Lung (tissue), 12 donors: ENCODE results near the gene NPM1. TPM values are rescaled to one million over a fixed set of nuclear protein-coding genes. Genes with fewer than 3 reads are reported as not detected.

Experiments used
- ATAC-seq: fragments of 200-7000 bp; cut with Tn5 transposase; one replicate; pipeline ENCODE4 v1.9.1; 2020; ENCODE audit warnings: moderate number of reproducible peaks; ENCODE audit not compliant: insufficient read depth, low FRiP score
- DNase-seq, 3 donors: peaks; one replicate each; pipeline ENCODE4 v3.0.0-alpha.2; 2013 to 2017
- H3K27ac ChIP-seq, 2 donors: one replicate each; pipeline ENCODE4 v1.5.1; 2013; ENCODE audit warnings: mild to moderate bottlenecking in 2 of 2, moderate library complexity in 2 of 2, control low read depth in 1 of 2, inconsistent platforms in 1 of 2, low read depth in 1 of 2, low read length in 1 of 2
- H3K27me3 ChIP-seq, 3 donors: one replicate each; pipeline ENCODE4 v1.5.1; 2013; ENCODE audit warnings: low read length in 2 of 3; ENCODE audit not compliant: control insufficient read depth in 3 of 3, insufficient read depth in 3 of 3
- H3K36me3 ChIP-seq, 4 donors: one replicate each; pipeline ENCODE4 v1.5.1; 2013; ENCODE audit warnings: low read length in 4 of 4, mild to moderate bottlenecking in 1 of 4, moderate library complexity in 1 of 4; ENCODE audit not compliant: control insufficient read depth in 4 of 4, insufficient read depth in 4 of 4
- H3K4me1 ChIP-seq, 5 donors: one replicate each; pipeline ENCODE4 v1.5.1; 2013; ENCODE audit warnings: low read length in 5 of 5, mild to moderate bottlenecking in 2 of 5, moderate library complexity in 1 of 5; ENCODE audit not compliant: control insufficient read depth in 5 of 5, insufficient read depth in 5 of 5
- H3K4me3 ChIP-seq: one replicate; pipeline ENCODE4 v1.5.1; 2013; ENCODE audit warnings: mild to moderate bottlenecking, control low read depth, moderate library complexity
- H3K9ac ChIP-seq, 2 donors: one replicate each; pipeline ENCODE4 v1.5.1; 2013; ENCODE audit warnings: low read length in 2 of 2, control low read depth in 1 of 2; ENCODE audit not compliant: insufficient read depth in 1 of 2
- H3K9me3 ChIP-seq, 4 donors: one replicate each; pipeline ENCODE4 v1.5.1; 2013; ENCODE audit warnings: low read length in 3 of 4, mild to moderate bottlenecking in 1 of 4, moderate library complexity in 1 of 4; ENCODE audit not compliant: control insufficient read depth in 4 of 4, insufficient read depth in 3 of 4
- WGBS, 2 donors: extraction: QIAGEN DNeasy Blood & Tissue Kit; methylation state at CpG; one replicate each; pipeline ENCODE4 v1.1.7; 2013; 5-methylcytosine and 5-hydroxymethylcytosine counted together
- polyA plus RNA-seq, 2 donors: library from polyadenylated mRNA; stranded (reverse); fragments of 200-250 nt; gene quantifications; one replicate each; pipeline ENCODE4 v1.2.1, GENCODE V29; 2013
- total RNA-seq, 2 donors: library from RNA; depleted of rRNA in 1 of 2; stranded (reverse); fragments of >200 nt in 1 of 2; gene quantifications; one replicate each; pipeline ENCODE4 v1.2.1, GENCODE V29; 2014 to 2021
- TF ChIP-seq, protein P1 (sequence below): IDR thresholded peaks from 2 replicates; pipeline ENCODE4 v1.5.1; 2012; ENCODE audit warnings: mild to moderate bottlenecking; ENCODE audit errors: control extremely low read depth, extremely low read depth
- donor health status: control.
- donor health status: control.
- donor health status: Bipolar disorder and iron deficiency.
- donor health status: healthy.
- donor health status: DM: yes; HTN: yes; CAD: no.

NPM1 gene
- total and polyA plus RNA-seq, 4 donors = 601 to 2,411 (median 1,455) TPM

DNA sequence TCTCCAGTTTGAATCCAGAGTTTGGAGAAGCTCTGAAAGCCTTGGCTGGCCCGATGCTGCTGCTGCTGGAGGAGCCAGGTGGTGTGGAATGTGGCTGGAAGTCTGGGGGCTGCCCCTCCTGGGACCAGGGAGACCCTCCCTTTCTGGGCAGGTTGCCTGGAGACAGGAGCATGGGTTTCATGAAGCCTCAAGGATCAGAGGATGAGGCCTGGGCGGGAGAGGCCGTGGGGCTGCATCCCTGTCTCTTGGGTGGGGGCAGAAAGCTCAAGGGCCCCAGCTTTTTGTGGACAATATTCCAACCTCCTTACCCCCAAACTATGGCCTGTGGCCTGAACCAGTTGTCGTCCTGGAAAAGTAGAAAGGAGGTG, 41.9 kb downstream of the NPM1 start:
- Histone ChIP-seq H3K4me3 (no peak overlapping the region), H3K9ac (no peak overlapping the region), H3K4me1 (peaks cover 0 to 14% (median 0%) of the 10 kb centered on the region in 5 donors), H3K27me3 (no peaks in the 10 kb centered on the region), H3K27ac (no peak overlapping the region), H3K36me3 (no peaks in the 10 kb centered on the region), H3K9me3 (no peaks in the 10 kb centered on the region)
- no peak for ATAC-seq
- TF ChIP-seq, protein P1, sequence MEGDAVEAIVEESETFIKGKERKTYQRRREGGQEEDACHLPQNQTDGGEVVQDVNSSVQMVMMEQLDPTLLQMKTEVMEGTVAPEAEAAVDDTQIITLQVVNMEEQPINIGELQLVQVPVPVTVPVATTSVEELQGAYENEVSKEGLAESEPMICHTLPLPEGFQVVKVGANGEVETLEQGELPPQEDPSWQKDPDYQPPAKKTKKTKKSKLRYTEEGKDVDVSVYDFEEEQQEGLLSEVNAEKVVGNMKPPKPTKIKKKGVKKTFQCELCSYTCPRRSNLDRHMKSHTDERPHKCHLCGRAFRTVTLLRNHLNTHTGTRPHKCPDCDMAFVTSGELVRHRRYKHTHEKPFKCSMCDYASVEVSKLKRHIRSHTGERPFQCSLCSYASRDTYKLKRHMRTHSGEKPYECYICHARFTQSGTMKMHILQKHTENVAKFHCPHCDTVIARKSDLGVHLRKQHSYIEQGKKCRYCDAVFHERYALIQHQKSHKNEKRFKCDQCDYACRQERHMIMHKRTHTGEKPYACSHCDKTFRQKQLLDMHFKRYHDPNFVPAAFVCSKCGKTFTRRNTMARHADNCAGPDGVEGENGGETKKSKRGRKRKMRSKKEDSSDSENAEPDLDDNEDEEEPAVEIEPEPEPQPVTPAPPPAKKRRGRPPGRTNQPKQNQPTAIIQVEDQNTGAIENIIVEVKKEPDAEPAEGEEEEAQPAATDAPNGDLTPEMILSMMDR = no peak
- no peak for DNase-seq
- WGBS, 2 donors = 91 to 93% methylated on average over 4 of the region's 4 CpGs

DNA sequence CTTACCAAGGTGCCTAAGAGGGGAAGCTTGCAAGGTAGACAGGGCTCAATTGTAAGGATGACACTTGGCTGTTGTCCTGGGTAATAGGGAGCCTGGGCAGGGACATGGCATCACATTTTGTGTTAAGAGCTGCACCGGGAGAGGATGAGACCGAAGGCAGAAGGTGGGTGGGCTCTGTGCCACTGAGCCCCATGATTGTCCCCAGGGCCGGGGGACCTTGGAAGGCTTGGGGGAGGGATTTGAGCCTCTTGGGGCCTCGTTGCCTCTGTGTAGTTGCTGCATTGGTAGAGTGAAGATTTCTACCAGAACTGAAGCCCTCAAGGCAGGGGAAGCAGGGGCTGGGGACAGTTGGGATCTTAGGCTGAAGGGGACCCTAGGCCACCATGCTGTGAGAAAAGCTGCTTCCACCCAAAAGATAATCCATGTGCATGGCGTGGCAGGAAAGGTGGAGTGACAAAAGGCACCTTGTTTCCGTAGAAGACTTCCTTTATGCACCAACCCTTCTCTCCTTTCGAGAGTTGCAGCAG, 43.7 kb downstream of the NPM1 start:
- ATAC-seq (no peak), DNase-seq (no peak)
- Histone ChIP-seq H3K27ac (no peak overlapping the region), H3K9ac (no peak overlapping the region), H3K36me3 (no peaks in the 10 kb centered on the region), H3K27me3 (no peaks in the 10 kb centered on the region), H3K4me1 (peaks cover 0 to 14% (median 0%) of the 10 kb centered on the region in 5 donors), H3K4me3 (no peak overlapping the region), H3K9me3 (no peaks in the 10 kb centered on the region)
- TF ChIP-seq, protein P1 = no peak
- WGBS, 2 donors = 93 to 94% methylated on average over 7 of the region's 7 CpGs

DNA sequence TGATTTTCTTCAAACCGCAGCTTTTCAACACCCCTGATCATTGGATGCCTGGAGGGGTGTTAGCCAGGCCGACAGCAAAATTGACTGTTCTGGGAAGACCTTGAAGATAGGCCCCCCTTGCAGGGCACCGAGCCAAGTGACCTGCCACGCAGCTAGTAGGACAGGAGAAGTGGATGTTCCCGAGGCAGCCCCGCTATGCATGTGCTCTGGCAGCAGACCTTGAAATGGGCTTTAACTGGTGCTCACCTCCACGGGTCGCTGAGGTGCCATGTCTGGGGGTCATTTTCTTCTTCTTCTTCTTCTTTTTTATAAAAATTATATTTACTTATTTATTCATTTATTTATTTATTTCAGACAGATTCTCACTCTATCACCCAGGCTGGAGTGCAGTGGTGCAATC, 44.4 kb downstream of the NPM1 start:
- H3K4me3 ChIP-seq = no peak overlapping the region
- WGBS, 2 donors = 79 to 84% methylated on average over 8 of the region's 8 CpGs
- no peak overlapping the region for H3K27ac ChIP-seq
- no peak overlapping the region for H3K9ac ChIP-seq
- TF ChIP-seq, protein P1 = no peak
- H3K27me3 ChIP-seq = no peaks in the 10 kb centered on the region
- peaks cover 0 to 14% (median 0%) of the 10 kb centered on the region in 5 donors for H3K4me1 ChIP-seq
- ATAC-seq = no peak
- no peaks in the 10 kb centered on the region for H3K9me3 ChIP-seq
- DNase-seq = no peak
- H3K36me3 ChIP-seq = no peaks in the 10 kb centered on the region
